Heart left ventricle (tissue), 13 donors: ENCODE data around the gene PTPRO.

ENCODE experiments used
- CTCF ChIP-seq, 12 donors: fragments of 200-600 bp; sonication (generic) in 4 of 12; IDR thresholded peaks; one replicate each; pipeline versions ENCODE4 v1.5.0 to v1.8.0; 2018 to 2022; ENCODE audit warnings: antibody characterized with exemption in 12 of 12, mild to moderate bottlenecking in 5 of 12
- POLR2A ChIP-seq, 2 donors: fragments of 450-650 bp; IDR thresholded peaks; one replicate each; pipeline ENCODE4 v1.6.1; 2017; ENCODE audit warnings: antibody characterized with exemption in 2 of 2, mild to moderate bottlenecking in 2 of 2, moderate library complexity in 2 of 2
- donor health status: ischemic (EF 13 %, LVEDD 7.1; RV severe dilation, severe dysfunction).
- donor health status: DM: no; HTN: yes; CAD: no.
- donor health status: DM: no; HTN: no; CAD: no.
- donor health status: ischemic (EF 25% LVEDD 6.9; RV normal size, moderate dysfunction).
- donor health status: ischemic (EF 25% LVEDD 5.7; RV mildly dilated, moderate dysfunction).
- donor health status: ischemic (EF 35%, LVEDD 5.7; RV mildly dilated, moderate dysfunction).
- donor health status: nonischemic (EF 11% LVEDD 7.7; RV severe dilation, severe dysfunction).
- donor health status: DM: yes; HTN: yes; CAD: no.
- donor health status: PGD.
- donor health status: ischemic (EF 29% LVEDD 5.4; RV normal size, mild dysfunction).
- donor health status: nonischemic (EF 23%, LVEDD 6.1; RV moderate dilation, normal function).

GRCh38 chr12:15580431-15580830 is 258.1 kb downstream of the PTPRO start:
- TF ChIP-seq CTCF (IDR thresholded peaks at IDR 0.05): no peak
- no peak for TF ChIP-seq POLR2A (IDR thresholded peaks at IDR 0.05)
